NB4 (cell line): ENCODE results near the gene TYMP.

ENCODE experiments used
- CTCF ChIP-seq: IDR thresholded peaks from one replicate; pipeline ENCODE4 v1.5.1; 2012; ENCODE audit warnings: low read depth, low read length
- MAX ChIP-seq: IDR thresholded peaks from 2 replicates; pipeline ENCODE4 v1.6.1; 2011; ENCODE audit warnings: low read depth, low read length
- MYC ChIP-seq: IDR thresholded peaks from 2 replicates; pipeline ENCODE4 v1.6.1; 2011; ENCODE audit warnings: low read depth, low read length
- POLR2A ChIP-seq: IDR thresholded peaks from 2 replicates; pipeline ENCODE4 v1.6.1; 2011; ENCODE audit warnings: mild to moderate bottlenecking; ENCODE audit not compliant: insufficient read length; ENCODE audit errors: extremely low read depth

- TF ChIP-seq MAX (no peak), CTCF (no peak), POLR2A (no peak), MYC (no peak)
Observed at GRCh38 chr22:50525858-50526107, 4.0 kb downstream of the TYMP start.
